GM12801 (cell line): ENCODE results near the gene SYT8.

ENCODE experiments used
- TF ChIP-seq, protein P1 (sequence below): IDR thresholded peaks from one replicate; pipeline ENCODE4 v1.5.1; 2011; ENCODE audit warnings: control low read depth; ENCODE audit not compliant: insufficient read length; ENCODE audit errors: extremely low read depth

SYT8 gene

DNA sequence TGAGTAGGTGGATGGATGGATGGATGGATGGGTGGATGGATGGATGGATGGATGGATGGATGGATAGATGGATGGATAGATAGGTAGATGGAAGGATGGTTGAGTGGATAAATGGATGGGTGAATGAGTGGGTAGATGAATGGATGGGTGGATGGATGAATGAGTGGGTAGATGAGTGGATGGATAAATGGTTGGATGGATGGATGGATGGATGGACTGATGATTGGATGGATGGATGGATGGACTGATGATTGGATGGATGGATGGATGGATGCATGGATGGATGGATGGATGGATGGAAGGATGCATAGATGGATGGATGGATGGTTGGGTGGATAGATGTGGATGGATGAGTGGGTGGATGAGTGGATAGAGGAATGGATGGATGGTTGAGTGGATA, 13.2 kb upstream of the SYT8 start:
- TF ChIP-seq, protein P1, sequence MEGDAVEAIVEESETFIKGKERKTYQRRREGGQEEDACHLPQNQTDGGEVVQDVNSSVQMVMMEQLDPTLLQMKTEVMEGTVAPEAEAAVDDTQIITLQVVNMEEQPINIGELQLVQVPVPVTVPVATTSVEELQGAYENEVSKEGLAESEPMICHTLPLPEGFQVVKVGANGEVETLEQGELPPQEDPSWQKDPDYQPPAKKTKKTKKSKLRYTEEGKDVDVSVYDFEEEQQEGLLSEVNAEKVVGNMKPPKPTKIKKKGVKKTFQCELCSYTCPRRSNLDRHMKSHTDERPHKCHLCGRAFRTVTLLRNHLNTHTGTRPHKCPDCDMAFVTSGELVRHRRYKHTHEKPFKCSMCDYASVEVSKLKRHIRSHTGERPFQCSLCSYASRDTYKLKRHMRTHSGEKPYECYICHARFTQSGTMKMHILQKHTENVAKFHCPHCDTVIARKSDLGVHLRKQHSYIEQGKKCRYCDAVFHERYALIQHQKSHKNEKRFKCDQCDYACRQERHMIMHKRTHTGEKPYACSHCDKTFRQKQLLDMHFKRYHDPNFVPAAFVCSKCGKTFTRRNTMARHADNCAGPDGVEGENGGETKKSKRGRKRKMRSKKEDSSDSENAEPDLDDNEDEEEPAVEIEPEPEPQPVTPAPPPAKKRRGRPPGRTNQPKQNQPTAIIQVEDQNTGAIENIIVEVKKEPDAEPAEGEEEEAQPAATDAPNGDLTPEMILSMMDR: no peak

DNA sequence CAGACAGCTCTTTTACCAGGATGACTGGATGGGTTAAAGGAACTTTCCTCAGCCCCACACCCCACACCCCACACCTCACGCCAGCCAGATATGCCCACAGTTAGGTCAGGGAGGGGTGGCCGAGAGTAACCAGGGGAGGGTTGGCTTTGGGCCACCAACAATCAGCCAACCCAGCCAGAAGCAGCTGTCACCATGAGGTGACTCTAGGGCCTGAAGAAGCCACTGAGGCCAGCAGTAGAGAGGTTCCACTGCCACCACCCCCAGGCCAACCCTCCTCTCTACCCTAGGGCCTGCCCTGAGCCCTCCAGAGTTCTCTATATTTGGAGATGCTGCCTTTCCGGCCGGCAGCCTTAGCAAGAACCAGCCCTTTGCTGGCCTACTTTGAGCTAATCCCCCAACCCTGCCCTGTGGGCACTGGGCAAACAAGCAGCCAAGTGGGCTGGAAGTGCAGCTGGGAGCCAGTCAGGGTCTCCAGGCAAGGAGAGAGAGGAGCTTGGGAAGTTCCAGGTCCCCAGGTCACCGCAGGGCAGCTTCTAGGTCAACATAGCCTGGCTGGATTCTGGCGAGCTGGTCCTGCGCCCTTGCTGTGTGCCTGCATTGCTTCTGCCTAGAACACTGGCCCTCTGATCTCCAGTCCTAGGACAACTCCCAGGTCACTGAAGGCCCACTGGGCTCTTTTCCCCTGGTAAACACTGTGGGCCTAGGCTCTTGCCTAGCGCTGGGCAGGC, 12.0 kb upstream of the SYT8 start:
- TF ChIP-seq, protein P1: no peak

DNA sequence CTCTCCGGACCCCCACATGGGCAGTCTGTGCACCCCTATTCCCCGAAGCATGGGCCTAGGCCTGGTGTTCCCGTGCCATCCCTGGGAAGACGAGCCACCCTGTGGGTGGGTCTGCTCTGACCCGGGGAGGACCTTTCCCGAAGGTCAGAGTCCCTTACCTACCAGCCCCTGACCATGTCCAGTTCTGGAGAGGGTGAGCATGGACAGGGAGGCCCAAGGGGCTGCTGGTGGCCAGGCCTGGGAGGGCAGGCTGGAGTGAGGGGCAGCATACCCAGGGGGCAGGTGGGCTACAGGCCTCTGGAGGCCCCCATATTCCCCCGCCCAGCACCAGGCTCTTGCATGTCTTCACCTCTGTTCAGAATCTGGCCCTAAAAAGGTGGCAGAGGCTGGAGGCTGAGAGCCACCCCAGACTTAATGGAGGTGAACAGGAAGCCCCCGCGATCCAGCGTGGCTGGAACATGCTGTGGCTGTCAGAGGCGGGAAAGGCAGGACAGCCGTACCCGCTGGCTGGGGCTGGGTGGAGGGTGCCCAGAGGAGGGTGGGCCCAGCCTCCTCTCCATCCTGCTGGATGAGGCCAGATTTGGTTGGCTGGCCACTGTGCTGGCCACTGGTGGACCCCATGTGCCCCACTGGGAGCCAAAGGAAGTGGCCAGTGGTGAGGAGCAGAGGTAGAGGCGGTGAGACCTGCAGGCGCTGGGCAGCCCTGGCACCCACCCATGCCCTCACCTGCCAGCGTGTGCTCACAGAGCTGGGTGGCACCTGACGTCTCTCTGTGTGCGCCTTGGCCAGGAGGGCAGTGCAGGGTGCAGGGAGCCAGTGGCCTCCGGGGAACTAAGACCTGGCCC, 11.2 kb upstream of the SYT8 start:
- TF ChIP-seq, protein P1: no peak

DNA sequence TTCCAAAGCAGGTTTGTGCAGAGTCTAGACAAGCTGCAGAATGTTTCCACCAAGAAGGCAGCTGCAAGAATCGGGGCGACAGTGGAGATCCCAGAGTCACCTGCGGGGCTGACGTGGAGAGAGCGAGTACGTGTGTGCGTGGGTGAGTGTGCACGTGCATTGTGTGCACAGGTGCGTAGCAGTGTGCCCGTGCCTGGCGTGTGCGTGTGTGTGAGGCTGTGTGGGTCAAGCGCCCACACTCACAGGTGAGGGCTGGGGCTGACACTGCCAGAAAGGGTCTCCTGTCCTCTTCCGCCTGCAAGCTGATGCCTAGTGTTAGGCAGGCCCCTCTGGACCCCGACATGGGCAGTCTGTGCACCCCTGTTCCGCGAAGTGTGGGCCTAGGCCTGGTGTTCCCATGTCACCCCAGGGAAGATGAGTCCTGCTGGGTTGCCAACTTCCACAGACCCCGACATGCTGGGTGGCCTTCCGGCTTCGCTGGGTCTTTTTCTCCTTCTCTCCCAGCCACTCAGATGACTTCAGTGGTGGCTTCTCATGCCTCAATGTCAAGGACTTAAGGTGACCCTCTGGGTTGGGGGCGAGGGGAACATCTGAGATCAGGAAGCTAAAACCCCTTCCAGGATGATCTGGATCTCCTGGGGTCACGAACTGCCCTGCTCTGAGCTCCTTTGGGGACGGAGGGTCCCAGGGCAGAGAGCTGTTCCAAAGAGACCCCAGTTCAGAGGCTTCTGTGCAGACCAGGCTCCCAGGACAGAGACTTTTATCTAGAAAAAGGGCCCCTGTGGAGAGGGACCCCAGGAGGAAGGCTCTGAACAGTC, 10.4 kb upstream of the SYT8 start:
- TF ChIP-seq, protein P1: no peak

DNA sequence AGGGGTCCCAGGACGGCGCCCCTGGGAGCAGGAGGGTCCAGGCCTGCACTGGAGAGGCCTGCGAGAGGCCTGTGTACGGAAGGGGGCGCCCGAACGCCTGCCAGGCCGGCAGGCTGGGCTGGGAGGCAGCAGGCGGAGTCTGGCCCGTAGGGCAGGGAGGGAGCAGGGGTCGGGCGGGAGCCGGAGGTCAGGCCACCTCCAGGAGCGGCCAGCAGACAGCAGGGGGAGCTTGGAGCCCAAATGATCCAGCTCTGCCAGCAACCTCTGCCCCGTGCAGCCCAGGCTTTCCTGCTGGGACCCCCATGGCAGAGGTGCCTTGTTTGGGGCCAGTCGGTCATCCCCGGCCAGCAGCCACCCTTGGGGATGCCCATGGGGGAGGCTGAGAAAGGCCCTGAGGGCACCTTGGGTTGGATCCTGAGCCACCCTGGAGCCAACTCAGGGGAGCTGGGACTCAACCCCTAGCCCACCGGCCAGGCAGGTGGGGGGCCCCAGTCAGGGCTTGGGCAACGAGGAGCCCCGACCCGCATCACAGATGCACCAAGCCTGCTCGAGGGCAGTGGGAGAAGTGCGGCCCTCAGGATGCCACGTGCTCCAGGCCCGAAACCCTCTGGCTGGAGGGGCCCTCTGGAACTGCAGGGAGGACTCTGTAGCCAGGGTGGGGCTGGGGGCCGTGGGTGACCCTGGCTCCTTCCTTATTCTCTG, 9.6 kb upstream of the SYT8 start:
- TF ChIP-seq, protein P1: no peak

DNA sequence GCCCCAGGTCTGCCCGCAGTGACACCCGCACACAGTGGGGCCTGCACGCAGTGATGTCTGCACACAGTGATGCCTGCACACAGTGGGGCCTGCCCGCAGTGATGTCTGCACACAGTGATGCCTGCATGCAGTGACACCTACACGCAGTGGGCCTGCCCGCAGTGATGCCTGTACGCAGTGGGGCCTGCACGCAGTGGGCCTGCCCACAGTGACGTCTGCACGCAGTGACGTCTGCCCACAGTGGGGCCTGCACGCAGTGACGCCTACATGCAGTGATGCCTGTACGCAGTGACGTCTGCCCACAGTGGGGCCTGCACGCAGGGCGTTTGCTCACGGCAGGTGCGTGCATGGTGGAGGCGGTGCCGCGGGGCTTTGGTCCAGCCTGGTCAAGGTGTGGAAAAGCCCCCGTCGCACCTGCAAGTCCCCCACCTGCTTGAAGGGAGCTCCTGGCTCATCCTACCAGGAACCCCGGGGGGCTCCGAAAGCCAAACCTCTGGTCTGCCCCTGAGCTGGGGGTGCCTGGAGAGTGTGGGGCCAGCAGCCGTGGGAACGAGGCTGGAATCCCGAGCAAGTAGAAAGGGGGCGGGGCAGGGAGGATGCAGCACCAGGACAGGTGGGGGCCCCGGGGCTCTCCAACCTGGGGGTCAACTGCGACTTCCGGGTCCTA, 8.9 kb upstream of the SYT8 start:
- TF ChIP-seq, protein P1: no peak
